Ishikawa (cell line): ENCODE results near the gene ZNF423.

Experiments
- CREB1 ChIP-seq: IDR thresholded peaks from 2 replicates; pipeline ENCODE4 v1.6.1; 2012; ENCODE audit warnings: low read depth
- EP300 ChIP-seq: IDR thresholded peaks from 2 replicates; pipeline ENCODE4 v1.6.1; 2012; ENCODE audit warnings: borderline replicate concordance
- MAX ChIP-seq: IDR thresholded peaks from 2 replicates; pipeline ENCODE4 v1.6.1; 2012
- RAD21 ChIP-seq: IDR thresholded peaks from 2 replicates; pipeline ENCODE4 v1.6.1; 2012; ENCODE audit warnings: low read depth

GRCh38 chr16:49650603-49651002 is 205.3 kb downstream of the ZNF423 start:
- TF ChIP-seq RAD21: no peak
- no peak for TF ChIP-seq MAX
- TF ChIP-seq EP300: no peak
- TF ChIP-seq CREB1: no peak
